ENCODE results near the gene GABRB3. TPM values are rescaled to one million over a fixed set of nuclear protein-coding genes. Genes with fewer than 3 reads are reported as not detected.

GABRB3 gene
- total and polyA plus RNA-seq, 2 donors (not counting 3 experiments of a cell fraction or from before 2014, with no cell fraction given): 0.03 TPM; not detected in 1

DNA sequence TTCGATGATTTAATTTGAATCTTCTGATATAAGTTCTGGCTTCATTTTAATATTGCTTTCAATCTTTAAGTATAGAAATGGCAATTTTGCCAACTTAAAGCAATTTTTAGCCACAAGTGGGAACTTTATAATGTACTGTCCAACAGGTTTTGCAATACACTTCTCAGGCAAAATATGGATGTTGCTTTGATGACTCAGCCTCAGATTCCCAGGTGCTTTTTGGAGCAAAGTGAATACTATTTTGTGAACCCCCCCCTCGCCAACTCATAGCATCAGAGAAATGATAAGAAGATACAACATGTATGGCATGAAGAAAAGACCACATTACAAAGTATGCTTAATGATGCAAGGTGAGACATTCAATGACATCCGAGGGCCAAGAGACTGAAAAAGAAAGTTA is 158.1 kb downstream of the GABRB3 start:
- TF ChIP-seq EZH2 (IDR thresholded peaks at IDR 0.05; ENCODE audit: borderline replicate concordance, low read depth, low read length, severe bottlenecking) (no peak), POLR2AphosphoS5 (IDR thresholded peaks at IDR 0.05; ENCODE audit: insufficient read depth, low read depth, low read length) (no peak), MYC (IDR thresholded peaks at IDR 0.05; ENCODE audit: low read depth, low read length) (no peak), GATA2 (IDR thresholded peaks at IDR 0.05; ENCODE audit: insufficient read depth, insufficient read length, low read depth, low read length) (no peak), JUN (IDR thresholded peaks at IDR 0.05; ENCODE audit: borderline replicate concordance, insufficient read depth, insufficient read length, low read depth) (no peak), FOS (IDR thresholded peaks at IDR 0.05; ENCODE audit: borderline replicate concordance, insufficient read depth, low read length) (no peak), POLR2A (IDR thresholded peaks at IDR 0.05; ENCODE audit: low read depth, low read length) (no peak)
- TF ChIP-seq, protein P1, sequence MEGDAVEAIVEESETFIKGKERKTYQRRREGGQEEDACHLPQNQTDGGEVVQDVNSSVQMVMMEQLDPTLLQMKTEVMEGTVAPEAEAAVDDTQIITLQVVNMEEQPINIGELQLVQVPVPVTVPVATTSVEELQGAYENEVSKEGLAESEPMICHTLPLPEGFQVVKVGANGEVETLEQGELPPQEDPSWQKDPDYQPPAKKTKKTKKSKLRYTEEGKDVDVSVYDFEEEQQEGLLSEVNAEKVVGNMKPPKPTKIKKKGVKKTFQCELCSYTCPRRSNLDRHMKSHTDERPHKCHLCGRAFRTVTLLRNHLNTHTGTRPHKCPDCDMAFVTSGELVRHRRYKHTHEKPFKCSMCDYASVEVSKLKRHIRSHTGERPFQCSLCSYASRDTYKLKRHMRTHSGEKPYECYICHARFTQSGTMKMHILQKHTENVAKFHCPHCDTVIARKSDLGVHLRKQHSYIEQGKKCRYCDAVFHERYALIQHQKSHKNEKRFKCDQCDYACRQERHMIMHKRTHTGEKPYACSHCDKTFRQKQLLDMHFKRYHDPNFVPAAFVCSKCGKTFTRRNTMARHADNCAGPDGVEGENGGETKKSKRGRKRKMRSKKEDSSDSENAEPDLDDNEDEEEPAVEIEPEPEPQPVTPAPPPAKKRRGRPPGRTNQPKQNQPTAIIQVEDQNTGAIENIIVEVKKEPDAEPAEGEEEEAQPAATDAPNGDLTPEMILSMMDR (IDR thresholded peaks at IDR 0.05; ENCODE audit: extremely low read depth in 1 of 2, insufficient read depth in 1 of 2, low read depth in 1 of 2, low read length in 2 of 2): no peak
- TF ChIP-seq, protein P2, sequence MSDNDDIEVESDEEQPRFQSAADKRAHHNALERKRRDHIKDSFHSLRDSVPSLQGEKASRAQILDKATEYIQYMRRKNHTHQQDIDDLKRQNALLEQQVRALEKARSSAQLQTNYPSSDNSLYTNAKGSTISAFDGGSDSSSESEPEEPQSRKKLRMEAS (IDR thresholded peaks at IDR 0.05; ENCODE audit: insufficient read depth, insufficient read length): no peak
- H4K20me1 ChIP-seq (replicated peaks; ENCODE audit: control insufficient read depth, extremely low read depth, insufficient read depth, low read length): no peaks in the 10 kb centered on the region
- FAIRE-seq (no peak), DNase-seq (ENCODE audit: low read depth, low spot score) (no peak)
- H3K4me1 ChIP-seq (ENCODE audit: control insufficient read depth, extremely low read depth, insufficient read depth, low read length): no peaks in the 10 kb centered on the region
- ChIA-PET POLR2A (no interaction called here), CTCF (no interaction called here)
- H3K9ac ChIP-seq (replicated peaks; ENCODE audit: extremely low read depth, insufficient read depth, low read length): no peak overlapping the region
- no peaks in the 10 kb centered on the region for H3K36me3 ChIP-seq (ENCODE audit: control insufficient read depth in 2 of 2, extremely low read depth in 1 of 2, insufficient read depth in 2 of 2, low read length in 2 of 2)
- H3K27me3 ChIP-seq (ENCODE audit: control insufficient read depth in 2 of 2, insufficient read depth in 2 of 2, low read length in 2 of 2): no peaks in the 10 kb centered on the region
- H3K4me3 ChIP-seq (replicated peaks in 1 of 3; ENCODE audit: insufficient read depth in 1 of 3, low read depth in 1 of 3, low read length in 3 of 3): no peak overlapping the region
- no TSS peak for BruUV-seq (replicated peaks)
- intact Hi-C loops (cut with micrococcal nuclease): no loop called here
- H3K27ac ChIP-seq (ENCODE audit: insufficient read depth, low read depth, low read length): no peak overlapping the region
- H3K79me2 ChIP-seq (ENCODE audit: control insufficient read depth, insufficient read depth, low read length): no peaks in the 10 kb centered on the region
- dilution Hi-C loops (cut with MboI; ENCODE audit: extremely low pct_ligation_motif_present, low sequenced_read_pairs): no loop called here
- H3K9me3 ChIP-seq (replicated peaks; ENCODE audit: control insufficient read depth, insufficient read depth, low read length): peaks cover 2% of the 10 kb centered on the region
- no peak overlapping the region for H3K4me2 ChIP-seq (ENCODE audit: insufficient read depth, low read length)
- no peak overlapping the region for H2AFZ ChIP-seq (ENCODE audit: low read depth, low read length)
- no peaks in the 10 kb centered on the region for H3K9me1 ChIP-seq (replicated peaks; ENCODE audit: control insufficient read depth, extremely low read depth, insufficient read depth, low read length)

All from endothelial cell of umbilical vein (primary cell).